CD4-positive, CD25-positive, alpha-beta regulatory T cell (primary cell): Measurements from ENCODE around the gene CCDC194. TPM values are rescaled to one million over a fixed set of nuclear protein-coding genes. Genes with fewer than 3 reads are reported as not detected.

Experiments
- ATAC-seq, 2 donors: fragments of 150-1000 bp; cut with Tn5 transposase; one replicate each; pipeline ENCODE4 v1.10.0; 2021; ENCODE audit warnings: low read depth in 2 of 2, moderate number of reproducible peaks in 2 of 2, moderate library complexity in 1 of 2
- DNase-seq, 3 donors: peaks; one replicate each; pipeline versions ENCODE4 v3.0.0 to v3.0.0-alpha.2; 2012 to 2022; ENCODE audit warnings: mixed read lengths in 1 of 3
- H3K27ac ChIP-seq: one replicate; pipeline ENCODE4 v1.7.0; 2013; ENCODE audit warnings: mild to moderate bottlenecking, low read length; ENCODE audit not compliant: insufficient read depth, poor library complexity, severe bottlenecking
- H3K27me3 ChIP-seq: one replicate; pipeline ENCODE4 v1.7.0; 2013; ENCODE audit warnings: low read length; ENCODE audit not compliant: control insufficient read depth, insufficient read depth
- H3K36me3 ChIP-seq: one replicate; pipeline ENCODE4 v1.7.0; 2013; ENCODE audit warnings: mild to moderate bottlenecking, low read length, moderate library complexity; ENCODE audit not compliant: control insufficient read depth, insufficient read depth
- H3K4me1 ChIP-seq: 2 replicates; pipeline ENCODE4 v1.7.0; 2013; ENCODE audit warnings: mild to moderate bottlenecking, low read length; ENCODE audit not compliant: insufficient read depth, control insufficient read depth, poor library complexity, severe bottlenecking
- H3K4me3 ChIP-seq: one replicate; pipeline ENCODE4 v1.7.0; 2013; ENCODE audit warnings: low read depth, mild to moderate bottlenecking, low read length, moderate library complexity
- H3K9me3 ChIP-seq, 2 experiments: 1 replicate in 1 of 2; 2 replicates in 1 of 2; pipeline ENCODE4 v1.7.0; 2013; ENCODE audit warnings: low read length in 2 of 2, mild to moderate bottlenecking in 1 of 2, moderate library complexity in 1 of 2; ENCODE audit not compliant: control insufficient read depth in 2 of 2
- H3K27ac Mint-ChIP-seq, 3 donors: one replicate each; pipeline ENCODE4 v1.8.0; 2020 to 2022; ENCODE audit warnings: mild to moderate bottlenecking in 3 of 3, mixed read lengths in 3 of 3, moderate library complexity in 2 of 3
- H3K27me3 Mint-ChIP-seq: one replicate; pipeline ENCODE4 v1.8.0; 2022; ENCODE audit warnings: mild to moderate bottlenecking, mixed read lengths
- H3K36me3 Mint-ChIP-seq: one replicate; pipeline ENCODE4 v1.8.0; 2020; ENCODE audit warnings: mixed read lengths
- H3K4me1 Mint-ChIP-seq, 4 donors: one replicate each; pipeline ENCODE4 v1.8.0; 2020 to 2022; ENCODE audit warnings: mixed read lengths in 4 of 4, mild to moderate bottlenecking in 1 of 4
- H3K4me3 Mint-ChIP-seq, 4 donors: one replicate each; pipeline ENCODE4 v1.8.0; 2020 to 2022; ENCODE audit warnings: mild to moderate bottlenecking in 4 of 4, mixed read lengths in 4 of 4, moderate library complexity in 3 of 4
- H3K9me3 Mint-ChIP-seq, 7 donors: one replicate each; pipeline ENCODE4 v1.8.0; 2020 to 2022; ENCODE audit warnings: mixed read lengths in 7 of 7, mild to moderate bottlenecking in 3 of 7, moderate library complexity in 2 of 7
- polyA plus RNA-seq, 4 donors: library from polyadenylated mRNA; unstranded; fragments of 300-500 nt; fragmentation: Illumina TruSeq; gene quantifications; one replicate each; pipeline ENCODE4 v1.2.3, GENCODE V29; 2021
- total RNA-seq: library from RNA; stranded (reverse); gene quantifications from one replicate; pipeline ENCODE4 v1.2.3, GENCODE V29; 2022

CCDC194 gene
- total and polyA plus RNA-seq, 5 donors from 2014 or later: 1.3 TPM; not detected in 4

- H3K4me1 ChIP-seq: no peaks in the 10 kb centered on the region
- Mint-ChIP-seq H3K9me3 (peaks cover 0 to 1% (median 0%) of the 10 kb centered on the region in 7 donors), H3K36me3 (no peaks in the 10 kb centered on the region), H3K27me3 (peaks cover 12% of the 10 kb centered on the region), H3K27ac (no peak overlapping the region), H3K4me3 (no peak overlapping the region), H3K4me1 (peaks cover 0 to 2% (median 0%) of the 10 kb centered on the region in 4 donors)
- H3K27ac ChIP-seq: no peak overlapping the region
- DNase-seq (no peak), ATAC-seq (no peak)
- H3K4me3 ChIP-seq: no peak overlapping the region
- H3K27me3 ChIP-seq: no peaks in the 10 kb centered on the region
- no peaks in the 10 kb centered on the region for H3K36me3 ChIP-seq
- H3K9me3 ChIP-seq: no peaks in the 10 kb centered on the region
Observed at GRCh38 chr19:17358395-17358794, 35.6 kb downstream of the CCDC194 start.

GRCh38 chr19:17357724-17358123, 36.3 kb downstream of the CCDC194 start:
- ATAC-seq: no peak

GRCh38 chr19:17357078-17357666, 36.8 kb downstream of the CCDC194 start:
- Mint-ChIP-seq H3K36me3 (no peaks in the 10 kb centered on the region), H3K4me1 (no peaks in the 10 kb centered on the region), H3K9me3 (peaks cover 0 to 1% (median 0%) of the 10 kb centered on the region in 7 donors), H3K27me3 (peaks cover 13% of the 10 kb centered on the region), H3K27ac (no peak overlapping the region), H3K4me3 (no peak overlapping the region)
- Histone ChIP-seq H3K27me3 (no peaks in the 10 kb centered on the region), H3K36me3 (no peaks in the 10 kb centered on the region), H3K4me1 (no peaks in the 10 kb centered on the region), H3K4me3 (no peak overlapping the region), H3K27ac (no peak overlapping the region), H3K9me3 (no peaks in the 10 kb centered on the region)
- no peak for DNase-seq
- no peak for ATAC-seq

More at GRCh38 chr19:17357724-17358123, 36.3 kb downstream of the CCDC194 start:
- Mint-ChIP-seq H3K4me3 (no peak overlapping the region), H3K27ac (no peak overlapping the region), H3K4me1 (peaks cover 0 to 2% (median 0%) of the 10 kb centered on the region in 4 donors), H3K36me3 (no peaks in the 10 kb centered on the region), H3K9me3 (peaks cover 0 to 1% (median 0%) of the 10 kb centered on the region in 7 donors), H3K27me3 (peaks cover 15% of the 10 kb centered on the region)
- no peaks in the 10 kb centered on the region for H3K9me3 ChIP-seq
- no peak for DNase-seq
- H3K27me3 ChIP-seq: no peaks in the 10 kb centered on the region
- H3K27ac ChIP-seq: no peak overlapping the region
- H3K4me1 ChIP-seq: no peaks in the 10 kb centered on the region
- H3K4me3 ChIP-seq: no peak overlapping the region
- no peaks in the 10 kb centered on the region for H3K36me3 ChIP-seq

- Histone ChIP-seq H3K4me1 (no peaks in the 10 kb centered on the region), H3K4me3 (no peak overlapping the region), H3K27ac (no peak overlapping the region), H3K9me3 (no peaks in the 10 kb centered on the region), H3K27me3 (no peaks in the 10 kb centered on the region), H3K36me3 (no peaks in the 10 kb centered on the region)
- no peak overlapping the region for H3K27ac Mint-ChIP-seq
- H3K36me3 Mint-ChIP-seq: no peaks in the 10 kb centered on the region
- H3K4me1 Mint-ChIP-seq: peaks cover 0 to 4% (median 0%) of the 10 kb centered on the region in 4 donors
- peaks cover 0 to 1% (median 0%) of the 10 kb centered on the region in 7 donors for H3K9me3 Mint-ChIP-seq
- no peak for ATAC-seq
- H3K27me3 Mint-ChIP-seq: peaks cover 22% of the 10 kb centered on the region
- DNase-seq: no peak
- no peak overlapping the region for H3K4me3 Mint-ChIP-seq
Observed at GRCh38 chr19:17353386-17353785, 40.6 kb downstream of the CCDC194 start.

GRCh38 chr19:17352608-17353280, 41.3 kb downstream of the CCDC194 start:
- no peak overlapping the region for H3K4me3 ChIP-seq
- Mint-ChIP-seq H3K27ac (peak overlapping the region in 1 of 3 donors; percentile 69), H3K27me3 (peaks cover 22% of the 10 kb centered on the region), H3K36me3 (no peaks in the 10 kb centered on the region), H3K4me1 (peaks cover 0 to 4% (median 0%) of the 10 kb centered on the region in 4 donors), H3K9me3 (peaks cover 0 to 1% (median 0%) of the 10 kb centered on the region in 7 donors), H3K4me3 (no peak overlapping the region)
- H3K27ac ChIP-seq: no peak overlapping the region
- no peaks in the 10 kb centered on the region for H3K27me3 ChIP-seq
- ATAC-seq: no peak
- no peaks in the 10 kb centered on the region for H3K4me1 ChIP-seq
- H3K36me3 ChIP-seq: no peaks in the 10 kb centered on the region
- no peak for DNase-seq
- no peaks in the 10 kb centered on the region for H3K9me3 ChIP-seq

GRCh38 chr19:17351815-17352435, 42.1 kb downstream of the CCDC194 start:
- no peaks in the 10 kb centered on the region for H3K36me3 Mint-ChIP-seq
- H3K27ac Mint-ChIP-seq: no peak overlapping the region
- Histone ChIP-seq H3K9me3 (no peaks in the 10 kb centered on the region), H3K4me3 (no peak overlapping the region), H3K27ac (no peak overlapping the region), H3K4me1 (no peaks in the 10 kb centered on the region), H3K36me3 (no peaks in the 10 kb centered on the region), H3K27me3 (no peaks in the 10 kb centered on the region)
- ATAC-seq (no peak), DNase-seq (no peak)
- peaks cover 0 to 4% (median 0%) of the 10 kb centered on the region in 4 donors for H3K4me1 Mint-ChIP-seq
- H3K4me3 Mint-ChIP-seq: no peak overlapping the region
- H3K27me3 Mint-ChIP-seq: peaks cover 22% of the 10 kb centered on the region
- peaks cover 0 to 1% (median 0%) of the 10 kb centered on the region in 7 donors for H3K9me3 Mint-ChIP-seq

- Mint-ChIP-seq H3K27ac (no peak overlapping the region), H3K27me3 (peaks cover 20% of the 10 kb centered on the region), H3K9me3 (no peaks in the 10 kb centered on the region), H3K36me3 (no peaks in the 10 kb centered on the region), H3K4me1 (peaks cover 0 to 10% (median 6%) of the 10 kb centered on the region in 4 donors), H3K4me3 (no peak overlapping the region)
- Histone ChIP-seq H3K9me3 (no peaks in the 10 kb centered on the region), H3K4me1 (peaks cover 6% of the 10 kb centered on the region), H3K27me3 (no peaks in the 10 kb centered on the region), H3K36me3 (no peaks in the 10 kb centered on the region), H3K4me3 (no peak overlapping the region), H3K27ac (no peak overlapping the region)
- ATAC-seq (no peak), DNase-seq (no peak)
Observed at GRCh38 chr19:17348700-17349099, 45.3 kb downstream of the CCDC194 start.
